Embryonic facial prominence (tissue), 1 donor: ENCODE measurements around the gene RABL6.
"Not testable (repeated sequence)": the region's sequence is repeated elsewhere in the genome, so short reads cannot be mapped to it uniquely, and the experiment has no call there.

ENCODE experiments used
- DNase-seq: peaks from one replicate; pipeline ENCODE4 v3.0.0-alpha.2; 2016; ENCODE audit errors: extremely low spot score

The RABL6 gene

DNA sequence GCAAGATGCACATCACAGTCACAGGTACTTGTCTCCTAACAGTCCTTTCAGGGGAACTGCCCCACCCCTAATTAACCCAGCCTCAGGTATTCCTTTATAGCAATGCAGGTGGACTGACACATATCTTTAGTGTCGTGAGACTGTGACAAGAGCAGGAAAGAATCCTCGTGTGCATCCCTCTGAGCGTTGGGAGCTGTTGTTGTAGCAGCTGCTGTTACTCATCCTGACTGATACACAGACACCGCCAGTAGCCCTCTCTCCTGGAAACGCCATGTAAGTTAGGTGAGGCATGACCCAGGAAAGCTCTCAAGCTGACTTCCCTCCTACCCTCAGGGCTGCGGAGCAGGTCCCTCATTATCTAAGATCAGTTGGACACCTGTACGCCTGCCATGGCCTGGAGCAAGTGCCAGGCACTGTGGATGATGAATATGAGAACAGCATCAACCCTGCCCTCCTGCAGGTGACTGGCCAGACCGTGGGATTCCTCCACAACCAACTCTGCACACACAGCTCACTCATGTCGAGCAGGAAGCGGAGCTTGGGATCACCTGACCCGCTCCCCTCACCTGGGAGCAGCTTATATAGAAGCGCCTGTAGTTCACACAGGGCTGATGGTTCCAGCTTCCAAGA is 33.2 kb upstream of the RABL6 start:
- no peak for DNase-seq

DNA sequence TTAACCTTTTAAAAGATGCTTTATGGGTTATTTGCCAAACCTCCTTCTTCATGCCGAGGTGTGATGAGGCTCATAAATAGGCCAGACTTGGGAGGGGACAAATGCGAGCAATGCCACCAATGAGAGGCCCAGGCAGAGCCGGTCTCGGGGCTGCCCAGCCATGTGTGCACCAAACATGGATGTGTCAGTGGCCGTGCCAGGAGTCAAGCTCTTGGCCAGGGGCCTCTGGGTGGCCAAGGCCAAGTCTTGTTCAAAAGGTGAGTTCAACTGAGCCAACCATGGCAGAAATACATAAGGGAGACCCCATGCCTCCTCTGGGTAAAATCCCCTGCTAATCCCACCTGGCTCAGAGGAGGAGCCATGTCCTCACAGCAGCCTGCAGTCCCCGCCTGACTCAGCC is 32.6 kb upstream of the RABL6 start:
- no peak for DNase-seq

DNA sequence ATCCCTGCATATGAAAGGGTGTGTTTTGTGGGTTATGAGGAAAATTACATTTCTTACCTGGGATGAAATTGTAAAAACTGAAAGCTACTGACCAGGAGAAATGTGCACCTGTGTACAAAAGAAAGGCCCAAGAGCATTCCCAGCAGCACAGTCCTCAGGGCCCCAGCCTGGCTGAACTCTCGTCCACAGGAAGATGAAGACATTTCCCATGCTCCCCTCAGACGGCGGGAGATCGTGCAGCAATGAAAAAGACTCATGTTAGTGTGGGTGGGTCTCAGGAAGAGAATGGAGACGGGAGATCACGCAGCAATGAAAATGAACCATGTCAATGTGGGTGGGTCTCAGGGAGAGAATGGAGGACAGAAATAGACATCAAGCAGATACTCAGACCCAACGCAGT is 30.8 kb upstream of the RABL6 start:
- DNase-seq, result no peak

DNA sequence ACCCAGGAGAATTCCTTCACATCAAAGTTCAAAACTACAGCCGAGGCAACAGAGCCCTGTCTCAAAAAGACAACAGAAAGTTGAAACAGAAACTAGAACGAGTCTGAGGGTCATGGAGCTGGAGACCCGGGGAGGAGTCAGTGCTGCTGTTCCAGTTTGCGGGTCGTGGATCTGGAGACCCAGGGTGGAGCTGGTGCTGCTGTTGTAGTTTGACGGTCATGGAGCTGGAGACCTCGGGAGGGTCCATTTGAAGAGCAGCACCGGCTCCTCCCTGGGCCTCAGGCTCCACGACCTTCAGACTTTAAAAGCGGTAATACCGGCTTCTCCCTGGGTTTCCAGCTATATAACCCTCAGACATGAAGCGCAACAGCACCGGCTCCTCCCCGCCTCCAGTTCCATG is 30.4 kb upstream of the RABL6 start:
- no peak for DNase-seq

DNA sequence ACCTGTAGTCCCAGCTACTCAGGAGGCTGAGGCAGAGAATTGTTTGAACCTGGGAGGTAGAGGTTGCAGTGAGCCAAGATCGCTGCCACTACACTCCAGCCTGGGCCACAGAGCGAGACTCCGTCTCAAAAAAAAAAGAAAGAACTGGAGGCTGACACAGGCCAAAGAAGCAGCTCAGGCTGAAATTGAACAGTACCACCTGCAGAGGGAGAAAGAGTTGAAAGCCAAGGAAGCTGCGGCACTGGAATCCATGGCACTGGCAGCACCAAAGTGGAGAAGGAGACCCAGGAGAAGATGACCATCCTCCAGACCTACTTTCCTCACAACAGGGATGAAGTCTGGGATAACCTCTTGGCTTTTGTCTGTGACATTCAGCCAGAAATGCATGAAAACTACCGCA is 27.9 kb upstream of the RABL6 start:
- DNase-seq, result no peak

DNA sequence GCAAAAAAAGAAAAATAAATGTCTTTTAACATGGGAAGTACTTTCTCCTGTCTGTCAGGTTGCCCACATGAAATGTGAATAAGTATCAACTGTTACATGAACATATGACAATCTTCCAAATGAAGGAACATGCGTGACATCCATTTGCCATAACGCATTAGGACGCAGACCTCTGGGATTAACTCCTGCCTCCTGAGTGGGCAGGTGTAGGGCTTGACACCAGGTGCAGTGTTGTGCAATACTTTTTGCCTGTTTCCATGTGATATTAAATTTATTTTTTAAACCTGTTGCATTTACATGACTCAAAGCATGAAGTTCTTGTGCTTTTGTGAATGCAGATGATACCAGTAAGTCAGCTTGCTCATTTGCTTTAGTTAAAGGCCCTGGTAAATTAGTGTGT is 25.3 kb upstream of the RABL6 start:
- no peak for DNase-seq

DNA sequence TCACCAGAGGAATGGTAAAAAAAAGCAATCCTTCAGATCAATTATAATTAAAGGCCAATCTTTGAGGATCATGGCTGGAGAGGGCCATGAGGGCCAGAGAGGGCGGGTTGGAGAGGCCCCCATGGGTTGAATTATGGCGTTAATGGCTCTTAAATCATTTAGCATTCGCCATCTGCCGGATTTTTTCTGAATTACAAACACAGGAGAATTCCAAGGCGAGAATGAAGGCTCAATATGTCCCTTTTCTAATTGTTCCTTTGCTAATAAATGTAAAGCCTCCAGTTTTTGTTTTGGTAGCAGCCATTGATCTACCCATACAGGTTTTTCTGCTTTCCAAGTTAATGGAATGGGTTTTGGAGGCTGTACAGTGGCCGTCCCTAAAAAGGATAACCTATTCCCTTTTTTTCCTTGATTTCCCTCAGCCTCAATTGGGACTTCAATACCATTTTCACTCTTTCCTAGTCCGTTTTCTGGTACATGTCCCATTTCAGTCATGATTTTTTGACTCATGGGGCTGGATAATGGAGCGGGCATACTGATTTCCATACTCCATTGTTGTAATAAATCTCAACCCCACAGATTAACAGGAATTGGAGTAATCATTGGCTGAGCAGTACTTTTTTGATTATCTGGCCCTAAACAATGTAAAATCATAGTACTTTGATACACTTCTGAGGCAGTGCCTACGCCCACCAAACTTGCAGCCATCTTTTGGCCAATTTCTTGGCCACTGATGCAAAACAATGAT is 23.3 kb upstream of the RABL6 start:
- no peak for DNase-seq

DNA sequence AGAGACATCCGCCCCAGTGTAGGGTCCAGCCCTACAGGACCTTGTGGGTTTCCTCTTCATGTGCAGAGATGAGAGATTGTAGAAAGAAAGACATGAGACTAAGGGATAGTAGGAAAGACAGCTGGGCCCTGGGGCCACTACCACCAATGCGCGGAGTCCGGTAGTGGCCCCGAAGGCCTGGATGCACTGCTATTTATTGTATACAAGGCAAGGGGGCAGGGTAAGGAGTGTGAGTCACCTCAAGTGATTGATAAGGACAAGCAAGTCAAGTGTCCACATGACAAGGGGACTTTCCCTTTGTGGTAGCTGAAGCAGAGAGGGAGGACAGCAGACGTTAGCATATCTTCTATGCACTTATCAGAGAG is 22.8 kb upstream of the RABL6 start:
- DNase-seq, result no peak

DNA sequence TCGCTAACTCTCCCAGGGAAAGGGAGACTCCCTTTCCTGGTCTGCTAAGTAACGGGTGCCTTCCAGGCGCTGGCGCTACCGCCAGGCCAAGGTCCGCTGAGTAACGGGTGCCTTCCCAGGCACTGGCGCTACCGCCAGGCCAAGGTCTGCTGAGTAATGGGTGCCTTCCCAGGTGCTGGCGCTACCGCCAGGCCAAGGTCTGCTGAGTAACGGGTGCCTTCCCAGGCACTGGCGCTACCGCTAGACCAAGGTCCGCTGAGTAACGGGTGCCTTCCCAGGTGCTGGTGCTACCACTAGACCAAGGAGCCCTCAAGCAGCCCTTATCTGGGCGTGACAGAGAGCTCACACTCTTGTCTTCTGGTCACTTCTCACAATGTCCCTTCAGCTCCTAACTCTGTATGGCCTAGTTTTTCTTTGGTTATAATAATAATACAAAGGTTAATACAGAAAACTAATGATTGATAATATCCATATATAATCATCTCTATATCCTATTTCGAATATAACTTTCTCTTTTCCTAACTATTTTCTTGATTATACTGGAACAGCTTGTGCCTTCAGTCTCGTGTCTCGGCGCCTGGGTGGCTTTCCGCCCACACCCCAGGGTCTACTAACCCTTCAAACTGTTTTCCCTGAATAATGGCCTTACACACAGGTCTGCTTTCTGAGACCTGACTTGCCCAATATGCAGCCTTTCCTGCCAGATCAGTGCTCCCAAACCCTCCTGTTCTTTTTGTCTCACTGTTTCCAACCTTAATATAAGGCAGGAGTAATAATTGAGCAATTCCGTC is 22.0 kb upstream of the RABL6 start:
- DNase-seq, result not testable (repeated sequence)

DNA sequence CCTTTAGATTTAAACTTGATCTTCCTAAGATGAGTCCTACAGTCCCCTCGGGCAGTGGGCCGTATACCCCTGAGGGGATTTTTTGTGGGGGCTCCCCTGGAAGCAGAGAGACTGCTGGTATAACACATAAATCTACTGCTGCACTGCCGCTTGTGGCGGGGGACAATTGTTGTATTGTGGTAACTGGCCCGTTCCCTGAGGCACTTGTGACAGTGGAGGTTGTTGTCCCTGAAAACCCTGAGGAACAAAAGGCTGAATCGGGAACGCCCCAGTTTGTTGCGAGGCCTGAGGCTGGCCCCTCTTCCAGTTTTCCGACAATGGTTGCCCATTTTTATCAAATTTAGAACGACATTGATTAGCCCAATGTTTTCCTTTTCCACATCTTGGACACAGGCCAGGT is 21.3 kb upstream of the RABL6 start:
- no peak for DNase-seq

DNA sequence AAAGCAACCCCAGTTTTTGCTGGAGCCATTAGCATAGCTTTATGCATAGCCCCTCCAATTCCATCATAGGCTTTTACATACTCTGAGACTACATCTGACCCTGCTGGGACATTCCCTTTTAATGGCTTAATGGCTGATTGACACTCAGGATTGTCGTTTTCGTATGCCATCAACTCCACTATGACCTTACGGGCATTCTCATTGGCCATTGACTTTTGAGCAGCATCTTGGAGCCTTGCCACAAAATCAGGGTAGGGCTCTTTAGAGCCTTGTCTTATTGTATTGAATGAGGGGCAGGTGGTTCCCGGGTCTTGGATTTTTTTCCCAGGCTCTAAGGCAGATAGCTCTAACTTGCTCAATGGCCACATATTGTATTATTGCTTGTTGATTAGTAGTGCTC is 20.8 kb upstream of the RABL6 start:
- DNase-seq, result not testable (repeated sequence)

DNA sequence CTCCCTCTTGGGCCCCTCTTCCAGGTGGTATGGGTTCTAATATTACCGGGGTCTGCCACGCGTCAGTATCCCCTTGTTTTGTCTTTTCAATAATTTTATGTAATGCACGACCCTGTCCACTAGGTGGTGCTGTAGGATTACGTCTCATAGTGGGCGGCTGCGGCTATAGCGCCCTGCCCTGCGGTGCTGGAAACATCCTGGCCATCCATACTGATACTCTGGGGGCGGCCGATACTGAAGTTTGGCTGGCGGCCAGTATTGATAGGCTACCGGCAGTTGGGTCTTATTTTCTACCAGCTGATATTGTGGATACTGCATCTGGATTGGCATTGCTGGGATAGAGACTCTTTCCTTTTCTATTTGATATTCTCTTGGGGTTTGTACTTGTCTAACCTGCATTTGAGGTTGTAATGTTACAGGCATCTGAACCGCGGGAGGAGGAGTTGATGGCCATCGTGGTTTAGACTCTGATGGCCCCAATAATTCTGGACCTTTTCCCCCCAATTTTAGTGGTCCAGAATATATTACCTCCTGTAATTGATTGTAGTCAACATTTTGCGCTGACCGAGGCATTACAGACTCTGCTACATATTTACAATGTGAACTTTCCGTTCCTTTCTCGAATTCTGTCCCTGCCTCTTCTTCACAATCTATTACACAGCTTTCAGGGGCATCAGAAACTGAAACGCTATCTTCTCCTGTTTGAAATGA is 19.9 kb upstream of the RABL6 start:
- DNase-seq, result no peak

DNA sequence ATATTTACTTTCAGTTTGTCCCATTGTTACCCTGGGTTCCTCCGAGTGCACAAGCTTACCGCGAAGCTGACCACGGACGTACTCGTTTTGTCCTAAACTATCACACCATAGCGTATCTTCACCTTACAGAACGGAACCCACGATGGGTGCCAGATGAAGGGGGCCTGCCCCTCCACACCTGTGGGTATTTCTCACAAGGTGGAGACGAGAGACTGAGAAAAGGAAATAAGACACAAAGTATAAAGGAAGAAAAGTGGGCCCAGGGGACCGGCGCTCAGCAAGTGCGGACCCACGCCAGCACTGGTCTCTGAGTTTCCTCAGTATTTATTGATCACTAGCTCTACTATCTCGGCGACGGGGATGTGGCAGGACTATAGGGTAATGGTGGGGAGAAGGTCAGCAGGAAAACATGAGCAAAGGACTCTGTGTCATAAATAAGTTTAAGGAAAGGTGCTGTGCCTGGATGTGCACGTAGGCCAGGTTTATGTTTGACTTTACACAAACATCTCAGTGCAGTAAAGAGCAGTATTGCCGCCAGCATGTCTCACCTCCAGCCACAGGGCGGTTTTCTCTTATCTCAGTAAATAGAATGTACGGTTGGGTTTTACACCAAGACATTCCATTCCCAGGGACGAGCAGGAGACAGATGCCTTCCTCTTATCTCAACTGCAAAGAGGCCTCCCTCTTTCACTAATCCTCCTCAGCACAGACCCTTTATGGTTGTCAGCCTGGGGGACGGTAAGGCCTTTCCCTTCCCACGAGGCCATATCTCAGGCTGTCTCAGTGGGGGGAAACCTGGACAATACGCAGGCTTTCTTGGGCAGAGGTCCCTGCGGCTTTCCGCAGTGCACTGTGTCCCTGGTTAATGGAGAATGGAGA is 18.9 kb upstream of the RABL6 start:
- not testable (repeated sequence) for DNase-seq

DNA sequence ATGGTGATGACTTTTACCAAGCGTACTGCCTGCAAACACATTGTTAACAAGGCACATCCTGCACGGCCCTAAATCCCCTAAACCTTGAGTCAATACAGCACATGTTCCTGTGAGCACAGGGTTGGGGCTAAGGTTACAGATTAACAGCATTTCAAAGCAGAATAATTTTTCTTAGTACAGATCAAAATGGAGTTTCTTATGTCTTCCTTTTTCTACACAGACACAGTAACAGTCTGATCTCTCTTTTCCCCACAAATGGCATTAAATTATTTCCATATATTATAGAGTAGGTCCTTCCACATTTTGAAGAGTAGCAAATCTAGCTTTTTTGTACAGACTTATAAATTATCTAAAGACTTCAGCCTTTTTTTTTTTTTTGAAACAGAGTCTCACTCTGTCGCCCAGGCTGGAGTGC is 18.2 kb upstream of the RABL6 start:
- DNase-seq, result no peak

DNA sequence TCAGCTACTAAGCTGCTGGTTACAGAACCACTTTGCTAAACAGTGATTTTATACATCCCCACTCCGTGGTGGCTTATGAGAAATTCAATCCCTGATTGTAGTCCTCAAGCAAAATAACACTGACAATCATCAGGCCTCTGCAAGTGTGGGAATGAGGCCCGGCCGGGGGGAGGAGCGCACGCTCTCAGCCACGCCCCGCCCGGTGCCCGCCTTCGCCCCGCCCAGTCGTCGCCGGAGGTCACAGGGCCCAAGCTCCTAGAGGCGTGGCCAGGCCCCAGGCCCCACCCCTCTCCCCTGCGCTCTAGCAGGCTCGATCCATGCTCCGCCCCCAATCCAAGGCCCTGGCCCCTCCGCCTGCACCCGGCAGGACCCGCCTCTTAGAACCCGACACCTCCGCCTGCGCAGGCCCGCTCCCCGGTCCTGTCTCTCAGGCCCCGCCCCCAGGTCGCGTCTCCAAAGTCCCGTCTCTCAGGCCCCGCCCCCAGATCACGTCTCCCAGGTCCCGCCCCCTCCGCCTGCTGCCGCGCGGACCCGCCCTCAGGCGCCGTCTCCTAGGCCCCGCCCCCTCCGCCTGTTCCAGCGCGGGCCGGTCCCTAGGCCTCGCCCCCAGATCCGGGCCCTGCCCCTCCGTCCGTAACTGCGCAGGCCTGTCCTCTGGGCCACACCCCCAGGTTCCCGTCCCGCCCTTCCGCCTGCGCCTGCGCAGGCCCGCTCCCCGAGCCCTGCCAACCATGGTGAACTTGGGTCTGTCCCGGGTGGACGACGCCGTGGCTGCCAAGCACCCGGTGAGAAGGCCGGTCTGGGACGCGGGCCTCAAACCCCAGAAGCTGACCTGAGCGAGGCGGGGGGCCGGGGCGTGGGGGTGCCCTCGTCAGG is 16.9 kb upstream of the RABL6 start, which contains the start of gene TMEM141:
TMEM141 (plus strand) TSS at position 705 of the 876 bp plus-strand sequence; CDS start at position 732, 27 bp downstream.
- DNase-seq, result peak; percentile 99

DNA sequence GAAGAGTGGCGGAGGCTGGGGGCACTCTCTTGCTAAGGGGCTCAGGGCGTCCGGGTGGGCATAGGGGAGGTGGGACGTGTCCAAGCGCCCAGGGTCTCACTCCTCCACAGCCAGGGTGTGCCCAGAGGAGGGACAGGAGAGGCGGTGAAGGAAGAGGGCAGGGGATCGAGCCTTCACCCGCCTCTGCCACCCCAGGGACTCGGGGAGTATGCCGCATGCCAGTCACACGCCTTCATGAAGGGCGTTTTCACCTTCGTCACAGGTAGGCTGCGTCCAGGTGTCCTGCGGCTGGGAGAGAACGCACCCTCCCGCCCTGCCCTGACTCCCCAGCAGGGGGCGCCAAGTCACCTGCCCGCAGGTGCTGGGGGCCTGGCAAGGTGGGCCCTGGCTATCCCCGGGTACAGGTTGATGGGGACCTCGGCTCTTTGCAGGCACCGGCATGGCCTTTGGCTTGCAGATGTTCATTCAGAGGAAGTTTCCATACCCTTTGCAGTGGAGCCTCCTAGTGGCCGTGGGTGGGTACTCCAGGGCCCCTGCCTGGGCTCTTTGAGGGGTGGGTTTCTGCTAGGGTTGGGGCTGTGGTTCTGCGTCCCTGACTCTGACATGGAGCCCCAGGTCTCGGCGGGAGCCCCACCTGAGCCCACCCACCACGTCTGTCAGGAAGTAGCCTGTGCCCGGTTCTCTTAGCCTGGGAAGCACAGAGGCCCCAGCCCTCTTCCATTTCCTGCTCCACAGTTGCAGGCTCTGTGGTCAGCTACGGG is 16.1 kb upstream of the RABL6 start:
- DNase-seq, result no peak

DNA sequence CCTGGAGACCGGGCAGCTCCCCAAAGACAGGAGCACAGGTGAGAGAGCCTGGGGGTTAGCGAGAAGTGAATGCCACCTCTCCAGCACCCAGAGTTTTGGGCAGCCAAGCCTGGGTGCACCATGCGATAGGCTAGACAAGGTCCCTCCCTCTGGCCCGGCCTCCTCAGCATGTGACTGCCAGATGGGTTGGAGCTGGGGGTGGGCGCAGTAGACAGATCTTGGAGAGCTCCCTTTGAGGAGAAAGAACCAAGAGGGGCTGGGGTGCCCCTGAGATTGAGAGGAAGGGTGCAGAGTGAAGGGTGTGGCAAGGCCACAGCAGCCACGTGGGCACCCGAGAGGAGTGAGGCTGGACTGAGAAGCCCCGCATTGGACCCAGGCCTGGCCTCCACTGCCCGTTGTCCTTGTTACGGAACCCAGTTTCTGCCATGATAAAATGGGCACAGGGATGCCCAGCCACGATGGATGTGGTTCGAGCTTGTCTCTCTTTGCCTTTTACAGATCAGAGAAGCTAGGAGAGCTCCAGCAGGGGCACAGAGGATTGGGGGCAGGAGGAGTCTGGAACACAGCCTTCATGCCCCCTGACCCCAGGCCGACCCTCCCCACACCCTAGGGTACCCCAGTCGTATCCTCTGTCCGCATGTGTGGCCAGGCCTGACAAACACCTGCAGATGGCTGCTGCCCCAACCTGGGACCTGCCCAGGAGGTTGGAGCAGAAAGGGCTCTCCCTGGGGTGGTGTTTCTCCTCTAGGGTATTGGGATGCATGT is 15.2 kb upstream of the RABL6 start:
- DNase-seq, result no peak

DNA sequence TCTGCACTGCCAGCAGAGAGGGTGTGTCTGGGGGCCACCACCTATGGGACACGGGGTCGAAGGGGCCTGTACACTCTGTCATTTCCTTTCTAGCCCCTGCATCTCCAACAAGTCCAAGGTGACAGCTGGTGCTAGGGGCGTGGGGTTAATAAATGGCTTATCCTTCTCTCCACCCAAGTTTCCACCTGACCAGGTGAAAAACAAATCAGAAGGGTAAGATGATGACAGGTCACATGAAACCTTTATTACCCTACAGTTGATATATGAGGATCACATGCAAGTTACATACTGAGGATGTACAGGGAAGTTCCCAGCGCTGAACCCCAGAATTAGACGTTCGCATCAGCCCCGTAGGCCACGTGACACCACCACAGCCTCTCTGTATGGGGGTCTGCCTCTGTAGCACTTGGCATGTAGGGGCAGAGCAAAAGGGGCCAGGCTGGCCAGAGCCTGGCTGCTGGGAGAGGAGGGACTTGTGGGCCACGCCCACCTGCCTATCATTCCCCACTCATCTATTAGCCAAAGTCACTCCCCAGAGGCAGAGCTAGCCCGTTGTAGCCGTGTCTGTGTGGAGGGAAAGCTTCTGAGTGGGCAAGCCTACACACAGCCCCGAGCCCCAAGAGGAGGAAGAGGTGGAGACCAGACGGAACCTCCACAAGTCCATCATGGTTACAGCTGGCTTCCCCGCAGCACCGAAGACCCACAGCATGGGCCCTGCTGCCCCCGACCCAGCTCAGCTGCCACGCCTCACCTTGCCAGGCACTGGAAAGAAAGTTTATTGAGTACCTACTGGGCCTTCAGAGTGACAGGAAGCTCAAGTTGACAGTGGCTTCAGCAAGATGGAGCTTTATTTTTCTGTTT is 14.4 kb upstream of the RABL6 start:
- DNase-seq, result no peak
